GM23338 (cell line): ENCODE results near the gene FHOD1. TPM values are rescaled to one million over a fixed set of nuclear protein-coding genes. Genes with fewer than 3 reads are reported as not detected.

Source experiments
- ATAC-seq: fragments of 200-7000 bp; cut with Tn5 transposase; 3 replicates; pipeline ENCODE4 v1.9.1; 2020
- DNase-seq: peaks from one replicate; pipeline ENCODE4 v3.0.0-alpha.2; 2015; ENCODE audit warnings: low spot score
- H2AFZ ChIP-seq: fragments of 200-600 bp; sonication (generic); 2 replicates; pipeline ENCODE4 v1.8.0; 2016; ENCODE audit warnings: antibody characterized with exemption, mild to moderate bottlenecking, moderate library complexity
- H3F3A ChIP-seq: fragments of 200-600 bp; sonication (generic); replicated peaks from 2 replicates; pipeline ENCODE4 v1.8.0; 2017; ENCODE audit warnings: antibody characterized with exemption, mixed run types, low read depth
- H3K27ac ChIP-seq: fragments of 200-600 bp; sonication (generic); 2 replicates; pipeline ENCODE4 v1.6.1; 2016; ENCODE audit warnings: low read depth
- H3K27me3 ChIP-seq: fragments of 200-600 bp; sonication (generic); 2 replicates; pipeline ENCODE4 v1.8.0; 2016; ENCODE audit warnings: mild to moderate bottlenecking, mixed run types, moderate library complexity; ENCODE audit not compliant: insufficient read depth
- H3K36me3 ChIP-seq: fragments of 200-600 bp; sonication (generic); 2 replicates; pipeline ENCODE4 v1.8.0; 2016; ENCODE audit warnings: mild to moderate bottlenecking; ENCODE audit not compliant: insufficient read depth
- H3K4me1 ChIP-seq: fragments of 200-600 bp; sonication (generic); 2 replicates; pipeline ENCODE4 v1.8.0; 2016; ENCODE audit warnings: mild to moderate bottlenecking, moderate library complexity; ENCODE audit not compliant: insufficient read depth
- H3K4me2 ChIP-seq: fragments of 200-600 bp; sonication (generic); 2 replicates; pipeline ENCODE4 v1.7.1; 2017; ENCODE audit warnings: mixed run types
- H3K4me3 ChIP-seq: fragments of 200-600 bp; sonication (generic); 2 replicates; pipeline ENCODE4 v1.6.1; 2016; ENCODE audit warnings: mixed run types
- H3K79me2 ChIP-seq: fragments of 200-600 bp; sonication (generic); replicated peaks from 2 replicates; pipeline ENCODE4 v1.8.0; 2017; ENCODE audit warnings: mild to moderate bottlenecking; ENCODE audit not compliant: insufficient read depth
- H3K9me2 ChIP-seq: fragments of 200-600 bp; sonication (generic); 2 replicates; pipeline ENCODE4 v1.8.0; 2017; ENCODE audit not compliant: insufficient read depth
- H4K20me1 ChIP-seq: fragments of 200-600 bp; sonication (generic); replicated peaks from 2 replicates; pipeline ENCODE4 v1.8.0; 2017; ENCODE audit warnings: mild to moderate bottlenecking; ENCODE audit not compliant: insufficient read depth
- H3K27ac Mint-ChIP-seq: 2 replicates; pipeline ENCODE4 v1.8.0; 2020; ENCODE audit warnings: inconsistent platforms, mild to moderate bottlenecking, moderate library complexity, mixed read lengths
- H3K27me3 Mint-ChIP-seq: 3 replicates; pipeline ENCODE4 v1.8.0; 2022; ENCODE audit warnings: low read depth, mild to moderate bottlenecking, moderate library complexity, mixed read lengths, inconsistent platforms; ENCODE audit not compliant: insufficient read depth, poor library complexity
- H3K36me3 Mint-ChIP-seq: 3 replicates; pipeline ENCODE4 v1.8.0; 2021; ENCODE audit warnings: low read depth, mild to moderate bottlenecking, inconsistent platforms, moderate library complexity, mixed read lengths
- H3K4me1 Mint-ChIP-seq: 3 replicates; pipeline ENCODE4 v1.8.0; 2020; ENCODE audit warnings: mild to moderate bottlenecking, inconsistent platforms, mixed read lengths
- H3K4me3 Mint-ChIP-seq: 3 replicates; pipeline ENCODE4 v1.8.0; 2021; ENCODE audit warnings: moderate library complexity, mild to moderate bottlenecking, inconsistent platforms, mixed read lengths
- H3K9me3 Mint-ChIP-seq: 3 replicates; pipeline ENCODE4 v1.8.0; 2020; ENCODE audit warnings: moderate library complexity, mild to moderate bottlenecking, inconsistent platforms, mixed read lengths
- CREB1 ChIP-seq: fragments of 250-450 bp; sonication (Bioruptor Pico); IDR thresholded peaks from 2 replicates; pipeline ENCODE4 v1.5.0; 2020; ENCODE audit warnings: low read depth, mild to moderate bottlenecking, moderate library complexity
- ETS1 ChIP-seq: IDR thresholded peaks from 2 replicates; pipeline ENCODE4 v1.6.1; 2016; ENCODE audit warnings: antibody characterized with exemption
- EZH2 ChIP-seq: fragments of 200-600 bp; sonication (generic); IDR thresholded peaks from one replicate; pipeline ENCODE4 v1.8.0; 2017; ENCODE audit warnings: antibody characterized with exemption, mild to moderate bottlenecking, low read depth; ENCODE audit not compliant: unreplicated experiment
- EZH2phosphoT487 ChIP-seq: fragments of 200-600 bp; sonication (generic); IDR thresholded peaks from one replicate; pipeline ENCODE4 v1.8.1; 2018; ENCODE audit warnings: antibody characterized with exemption; ENCODE audit not compliant: unreplicated experiment
- JUNB ChIP-seq: IDR thresholded peaks from one replicate; pipeline ENCODE4 v1.6.1; 2016; ENCODE audit warnings: antibody characterized with exemption; ENCODE audit not compliant: unreplicated experiment
- NANOG ChIP-seq: IDR thresholded peaks from 2 replicates; pipeline ENCODE4 v1.6.1; 2016; ENCODE audit warnings: antibody characterized with exemption, borderline replicate concordance
- POLR2AphosphoS5 ChIP-seq: IDR thresholded peaks from 2 replicates; pipeline ENCODE4 v1.6.1; 2016; ENCODE audit warnings: antibody characterized with exemption, low read depth
- REST ChIP-seq: IDR thresholded peaks from one replicate; pipeline ENCODE4 v1.6.1; 2018; ENCODE audit warnings: antibody characterized with exemption; ENCODE audit not compliant: unreplicated experiment
- STAT1 ChIP-seq: IDR thresholded peaks from one replicate; pipeline ENCODE4 v1.6.1; 2016; ENCODE audit warnings: antibody characterized with exemption; ENCODE audit not compliant: unreplicated experiment
- ZNF114 ChIP-seq: fragments of 250-450 bp; sonication (Bioruptor Pico); IDR thresholded peaks from 2 replicates; pipeline ENCODE4 v1.5.0; 2020; ENCODE audit warnings: mild to moderate bottlenecking, moderate library complexity
- ZNF331 ChIP-seq: fragments of 250-450 bp; sonication (Bioruptor Pico); IDR thresholded peaks from 2 replicates; pipeline ENCODE4 v1.5.0; 2020; ENCODE audit warnings: low read depth, mild to moderate bottlenecking, moderate library complexity
- ZNF462 ChIP-seq: fragments of 250-450 bp; sonication (Bioruptor Pico); IDR thresholded peaks from 2 replicates; pipeline ENCODE4 v1.5.0; 2020; ENCODE audit warnings: mild to moderate bottlenecking, moderate library complexity
- polyA plus RNA-seq: library from polyadenylated mRNA; unstranded; fragments of >200 nt; fragmentation: Nextera tagmentation; extraction: Ambion mirVana; gene quantifications from 2 replicates; pipeline ENCODE4 v1.2.1, GENCODE V29; 2016
- total RNA-seq: library from RNA; depleted of rRNA; stranded (reverse); fragments of >200 nt; shearing (Covaris generic); gene quantifications from 2 replicates; pipeline ENCODE4 v1.2.3, GENCODE V29; 2014
- TF ChIP-seq, protein P1 (sequence below), 2 experiments: fragments of 200-600 bp in 1 of 2; sonication (generic) in 1 of 2; conservative IDR thresholded peaks; 2 replicates each; pipeline versions ENCODE4 v1.5.1 to v1.6.1; 2016 to 2017; ENCODE audit warnings: antibody characterized with exemption in 2 of 2, low read depth in 2 of 2, mild to moderate bottlenecking in 2 of 2, moderate library complexity in 1 of 2

FHOD1 gene
- total and polyA plus RNA-seq, 2 experiments from 2014 or later, result 26.2 to 52.7 TPM

GRCh38 chr16:67215706-67216105 lies 31.6 kb downstream of the FHOD1 start:
- Mint-ChIP-seq H3K27ac (no peak overlapping the region), H3K4me3 (no peak overlapping the region; the same call in 2 of the 3 replicates), H3K9me3 (no peaks in the 10 kb centered on the region), H3K27me3 (peaks cover 15% of the 10 kb centered on the region), H3K36me3 (no peaks in the 10 kb centered on the region), H3K4me1 (peaks cover 2% of the 10 kb centered on the region; the same call in 2 of the 3 replicates)
- TF ChIP-seq CREB1 (CRISPR knock-in tag) (no peak), ZNF331 (no peak), EZH2 (no peak), JUNB (no peak), ZNF462 (CRISPR knock-in tag) (no peak), REST (no peak), STAT1 (no peak), ETS1 (no peak), POLR2AphosphoS5 (no peak), ZNF114 (CRISPR knock-in tag) (no peak), NANOG (no peak), EZH2phosphoT487 (no peak)
- TF ChIP-seq, protein P1, sequence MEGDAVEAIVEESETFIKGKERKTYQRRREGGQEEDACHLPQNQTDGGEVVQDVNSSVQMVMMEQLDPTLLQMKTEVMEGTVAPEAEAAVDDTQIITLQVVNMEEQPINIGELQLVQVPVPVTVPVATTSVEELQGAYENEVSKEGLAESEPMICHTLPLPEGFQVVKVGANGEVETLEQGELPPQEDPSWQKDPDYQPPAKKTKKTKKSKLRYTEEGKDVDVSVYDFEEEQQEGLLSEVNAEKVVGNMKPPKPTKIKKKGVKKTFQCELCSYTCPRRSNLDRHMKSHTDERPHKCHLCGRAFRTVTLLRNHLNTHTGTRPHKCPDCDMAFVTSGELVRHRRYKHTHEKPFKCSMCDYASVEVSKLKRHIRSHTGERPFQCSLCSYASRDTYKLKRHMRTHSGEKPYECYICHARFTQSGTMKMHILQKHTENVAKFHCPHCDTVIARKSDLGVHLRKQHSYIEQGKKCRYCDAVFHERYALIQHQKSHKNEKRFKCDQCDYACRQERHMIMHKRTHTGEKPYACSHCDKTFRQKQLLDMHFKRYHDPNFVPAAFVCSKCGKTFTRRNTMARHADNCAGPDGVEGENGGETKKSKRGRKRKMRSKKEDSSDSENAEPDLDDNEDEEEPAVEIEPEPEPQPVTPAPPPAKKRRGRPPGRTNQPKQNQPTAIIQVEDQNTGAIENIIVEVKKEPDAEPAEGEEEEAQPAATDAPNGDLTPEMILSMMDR (conservative IDR thresholded peaks at IDR 0.05; ENCODE audit: low read depth in 2 of 2), result no peak
- ATAC-seq (peak; percentile 65), DNase-seq (no peak)
- H3K27ac ChIP-seq, result no peak overlapping the region
- H3K4me1 ChIP-seq, result no peaks in the 10 kb centered on the region
- no peaks in the 10 kb centered on the region for H3K79me2 ChIP-seq
- H3K9me2 ChIP-seq, result no peaks in the 10 kb centered on the region
- no peaks in the 10 kb centered on the region for H3K27me3 ChIP-seq
- no peaks in the 10 kb centered on the region; the same call in 1 of the 2 replicates for H4K20me1 ChIP-seq
- no peaks in the 10 kb centered on the region for H3K36me3 ChIP-seq
- no peak overlapping the region for H3K4me3 ChIP-seq
- H3K4me2 ChIP-seq, result no peak overlapping the region
- H2AFZ ChIP-seq, result no peak overlapping the region
- no peaks in the 10 kb centered on the region for H3F3A ChIP-seq
